ENCODE data around the gene KCNIP1. TPM values are rescaled to one million over a fixed set of nuclear protein-coding genes. Genes with fewer than 3 reads are reported as not detected.

Gene KCNIP1
- total RNA-seq, 1 experiment from 2014 or later: not detected

DNA sequence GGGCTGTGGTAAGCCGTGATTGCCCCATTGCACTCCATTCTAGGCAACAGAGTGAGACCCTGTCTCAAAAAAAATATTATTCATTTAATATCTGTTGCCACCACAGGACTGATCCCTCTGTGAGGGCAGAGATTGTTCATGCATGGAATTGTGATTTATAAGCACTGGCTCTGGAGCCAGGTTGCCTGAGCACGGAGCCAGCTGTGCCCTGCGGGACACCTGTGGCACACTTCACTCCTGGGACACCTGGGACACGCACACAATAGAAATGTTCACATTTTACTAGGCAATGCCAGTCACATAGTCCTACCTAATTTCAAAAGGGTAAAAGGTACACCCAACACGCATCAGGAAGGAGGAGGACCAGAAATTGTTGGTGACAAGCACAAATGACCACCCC lies 196.7 kb downstream of the KCNIP1 start:
- Histone ChIP-seq H3K9ac (ENCODE audit: low read length) (no peak overlapping the region), H3K4me2 (ENCODE audit: low read length) (no peak overlapping the region), H3K4me1 (ENCODE audit: control insufficient read depth in 1 of 2, insufficient read depth in 2 of 2, low read length in 2 of 2) (no peaks in the 10 kb centered on the region), H3K79me2 (ENCODE audit: insufficient read depth, low read length) (no peaks in the 10 kb centered on the region), H3K27me3 (ENCODE audit: insufficient read depth, low read length) (peaks cover 78% of the 10 kb centered on the region), H3K4me3 (replicated peaks in 1 of 2; ENCODE audit: low read depth in 1 of 2, low read length in 2 of 2) (no peak overlapping the region), H3K27ac (ENCODE audit: low read depth, low read length) (no peak overlapping the region), H3K36me3 (ENCODE audit: control insufficient read depth in 1 of 2, insufficient read depth in 2 of 2, low read length in 2 of 2) (no peaks in the 10 kb centered on the region), H4K20me1 (ENCODE audit: insufficient read depth) (no peaks in the 10 kb centered on the region), H3K9me2 (ENCODE audit: insufficient read depth) (no peaks in the 10 kb centered on the region), H3K9me3 (ENCODE audit: control insufficient read depth in 1 of 2, insufficient read depth in 1 of 2, low read depth in 1 of 2, low read length in 2 of 2) (no peaks in the 10 kb centered on the region), H2AFZ (ENCODE audit: low read depth, low read length, poor library complexity, severe bottlenecking) (no peak overlapping the region)
- no TSS peak for BruUV-seq (replicated peaks)
- ChIA-PET CTCF (no interaction called here), POLR2A (no interaction called here), RAD21 (ENCODE audit: low non-redundant PET in 1 of 2, low total read pairs in 2 of 2, uncharacterized antibody in 2 of 2, unreplicated experiment in 2 of 2) (no interaction called here)
- no peak for DNase-seq (ENCODE audit: low read depth, low spot score)
- TF ChIP-seq RAD21 (IDR thresholded peaks at IDR 0.05; ENCODE audit: low read depth): no peak
- TF ChIP-seq FOSL1 (IDR thresholded peaks at IDR 0.05; ENCODE audit: low read depth): no peak
- no peak for TF ChIP-seq SRF (IDR thresholded peaks at IDR 0.05; ENCODE audit: low read depth)
- TF ChIP-seq, protein P1, sequence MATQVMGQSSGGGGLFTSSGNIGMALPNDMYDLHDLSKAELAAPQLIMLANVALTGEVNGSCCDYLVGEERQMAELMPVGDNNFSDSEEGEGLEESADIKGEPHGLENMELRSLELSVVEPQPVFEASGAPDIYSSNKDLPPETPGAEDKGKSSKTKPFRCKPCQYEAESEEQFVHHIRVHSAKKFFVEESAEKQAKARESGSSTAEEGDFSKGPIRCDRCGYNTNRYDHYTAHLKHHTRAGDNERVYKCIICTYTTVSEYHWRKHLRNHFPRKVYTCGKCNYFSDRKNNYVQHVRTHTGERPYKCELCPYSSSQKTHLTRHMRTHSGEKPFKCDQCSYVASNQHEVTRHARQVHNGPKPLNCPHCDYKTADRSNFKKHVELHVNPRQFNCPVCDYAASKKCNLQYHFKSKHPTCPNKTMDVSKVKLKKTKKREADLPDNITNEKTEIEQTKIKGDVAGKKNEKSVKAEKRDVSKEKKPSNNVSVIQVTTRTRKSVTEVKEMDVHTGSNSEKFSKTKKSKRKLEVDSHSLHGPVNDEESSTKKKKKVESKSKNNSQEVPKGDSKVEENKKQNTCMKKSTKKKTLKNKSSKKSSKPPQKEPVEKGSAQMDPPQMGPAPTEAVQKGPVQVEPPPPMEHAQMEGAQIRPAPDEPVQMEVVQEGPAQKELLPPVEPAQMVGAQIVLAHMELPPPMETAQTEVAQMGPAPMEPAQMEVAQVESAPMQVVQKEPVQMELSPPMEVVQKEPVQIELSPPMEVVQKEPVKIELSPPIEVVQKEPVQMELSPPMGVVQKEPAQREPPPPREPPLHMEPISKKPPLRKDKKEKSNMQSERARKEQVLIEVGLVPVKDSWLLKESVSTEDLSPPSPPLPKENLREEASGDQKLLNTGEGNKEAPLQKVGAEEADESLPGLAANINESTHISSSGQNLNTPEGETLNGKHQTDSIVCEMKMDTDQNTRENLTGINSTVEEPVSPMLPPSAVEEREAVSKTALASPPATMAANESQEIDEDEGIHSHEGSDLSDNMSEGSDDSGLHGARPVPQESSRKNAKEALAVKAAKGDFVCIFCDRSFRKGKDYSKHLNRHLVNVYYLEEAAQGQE (IDR thresholded peaks at IDR 0.05; ENCODE audit: low read depth): no peak
- no peak for TF ChIP-seq ZNF274 (IDR thresholded peaks at IDR 0.05; ENCODE audit: low read depth, low read length)
- TF ChIP-seq YY1 (IDR thresholded peaks at IDR 0.05; ENCODE audit: extremely low read depth, insufficient replicate concordance, low read depth, low read length): no peak
- TF ChIP-seq ZFX (IDR thresholded peaks at IDR 0.05): no peak
- TF ChIP-seq, protein P2, sequence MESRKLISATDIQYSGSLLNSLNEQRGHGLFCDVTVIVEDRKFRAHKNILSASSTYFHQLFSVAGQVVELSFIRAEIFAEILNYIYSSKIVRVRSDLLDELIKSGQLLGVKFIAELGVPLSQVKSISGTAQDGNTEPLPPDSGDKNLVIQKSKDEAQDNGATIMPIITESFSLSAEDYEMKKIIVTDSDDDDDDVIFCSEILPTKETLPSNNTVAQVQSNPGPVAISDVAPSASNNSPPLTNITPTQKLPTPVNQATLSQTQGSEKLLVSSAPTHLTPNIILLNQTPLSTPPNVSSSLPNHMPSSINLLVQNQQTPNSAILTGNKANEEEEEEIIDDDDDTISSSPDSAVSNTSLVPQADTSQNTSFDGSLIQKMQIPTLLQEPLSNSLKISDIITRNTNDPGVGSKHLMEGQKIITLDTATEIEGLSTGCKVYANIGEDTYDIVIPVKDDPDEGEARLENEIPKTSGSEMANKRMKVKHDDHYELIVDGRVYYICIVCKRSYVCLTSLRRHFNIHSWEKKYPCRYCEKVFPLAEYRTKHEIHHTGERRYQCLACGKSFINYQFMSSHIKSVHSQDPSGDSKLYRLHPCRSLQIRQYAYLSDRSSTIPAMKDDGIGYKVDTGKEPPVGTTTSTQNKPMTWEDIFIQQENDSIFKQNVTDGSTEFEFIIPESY (IDR thresholded peaks at IDR 0.05; ENCODE audit: extremely low read depth, insufficient replicate concordance, low read length): no peak
- TF ChIP-seq, protein P3, sequence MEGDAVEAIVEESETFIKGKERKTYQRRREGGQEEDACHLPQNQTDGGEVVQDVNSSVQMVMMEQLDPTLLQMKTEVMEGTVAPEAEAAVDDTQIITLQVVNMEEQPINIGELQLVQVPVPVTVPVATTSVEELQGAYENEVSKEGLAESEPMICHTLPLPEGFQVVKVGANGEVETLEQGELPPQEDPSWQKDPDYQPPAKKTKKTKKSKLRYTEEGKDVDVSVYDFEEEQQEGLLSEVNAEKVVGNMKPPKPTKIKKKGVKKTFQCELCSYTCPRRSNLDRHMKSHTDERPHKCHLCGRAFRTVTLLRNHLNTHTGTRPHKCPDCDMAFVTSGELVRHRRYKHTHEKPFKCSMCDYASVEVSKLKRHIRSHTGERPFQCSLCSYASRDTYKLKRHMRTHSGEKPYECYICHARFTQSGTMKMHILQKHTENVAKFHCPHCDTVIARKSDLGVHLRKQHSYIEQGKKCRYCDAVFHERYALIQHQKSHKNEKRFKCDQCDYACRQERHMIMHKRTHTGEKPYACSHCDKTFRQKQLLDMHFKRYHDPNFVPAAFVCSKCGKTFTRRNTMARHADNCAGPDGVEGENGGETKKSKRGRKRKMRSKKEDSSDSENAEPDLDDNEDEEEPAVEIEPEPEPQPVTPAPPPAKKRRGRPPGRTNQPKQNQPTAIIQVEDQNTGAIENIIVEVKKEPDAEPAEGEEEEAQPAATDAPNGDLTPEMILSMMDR (IDR thresholded peaks at IDR 0.05 in 2 of 3, conservative IDR thresholded peaks at IDR 0.05 in 1 of 3; ENCODE audit: borderline replicate concordance in 1 of 3, insufficient read depth in 1 of 3, low read depth in 2 of 3, low read length in 2 of 3): no peak
- TF ChIP-seq POLR2AphosphoS5 (IDR thresholded peaks at IDR 0.05; ENCODE audit: low read depth, low read length): no peak
- TF ChIP-seq CBX3 (IDR thresholded peaks at IDR 0.05; ENCODE audit: low read depth): no peak
- TF ChIP-seq POLR2A (IDR thresholded peaks at IDR 0.05; ENCODE audit: borderline replicate concordance, extremely low read depth, insufficient read depth, insufficient read length): no peak
- TF ChIP-seq TCF7L2 (IDR thresholded peaks at IDR 0.05; ENCODE audit: borderline replicate concordance, extremely low read depth, insufficient read depth, insufficient read length): no peak
- no peak for TF ChIP-seq ELF1 (IDR thresholded peaks at IDR 0.05; ENCODE audit: borderline replicate concordance, low read depth)
- TF ChIP-seq SIN3A (IDR thresholded peaks at IDR 0.05; ENCODE audit: low read depth): no peak
- intact Hi-C loops (cut with micrococcal nuclease): no loop called here
- ATAC-seq: no peak
